Hepatocyte (in vitro differentiated cells): ENCODE results near the gene AP1AR. TPM values are rescaled to one million over a fixed set of nuclear protein-coding genes. Genes with fewer than 3 reads are reported as not detected.
"Not testable (repeated sequence)": the region's sequence is repeated elsewhere in the genome, so short reads cannot be mapped to it uniquely, and the experiment has no call there.

Experiments used
- DNase-seq: peaks from one replicate; pipeline ENCODE4 v3.0.0-alpha.2; 2016; ENCODE audit warnings: low spot score
- H2AFZ ChIP-seq: fragments of 200-600 bp; sonication (generic); 2 replicates; pipeline ENCODE4 v1.6.0; 2016; ENCODE audit warnings: antibody characterized with exemption, mild to moderate bottlenecking
- H3K27ac ChIP-seq: fragments of 200-600 bp; sonication (generic); 2 replicates; pipeline ENCODE4 v1.5.1; 2016; ENCODE audit warnings: mild to moderate bottlenecking
- H3K27me3 ChIP-seq: fragments of 200-600 bp; sonication (generic); 2 replicates; pipeline ENCODE4 v1.6.1; 2016
- H3K36me3 ChIP-seq: fragments of 200-600 bp; sonication (generic); replicated peaks from 2 replicates; pipeline ENCODE4 v1.5.1; 2016; ENCODE audit warnings: low read depth; ENCODE audit not compliant: insufficient read depth
- H3K4me1 ChIP-seq: fragments of 200-600 bp; sonication (generic); 2 replicates; pipeline ENCODE4 v1.5.1; 2016; ENCODE audit warnings: mild to moderate bottlenecking, moderate library complexity; ENCODE audit not compliant: insufficient read depth
- H3K4me2 ChIP-seq: fragments of 200-600 bp; sonication (generic); 2 replicates; pipeline ENCODE4 v1.6.0; 2016
- H3K4me3 ChIP-seq: fragments of 200-600 bp; sonication (generic); 2 replicates; pipeline ENCODE4 v1.5.1; 2016; ENCODE audit warnings: mild to moderate bottlenecking
- H3K79me2 ChIP-seq: fragments of 200-600 bp; sonication (generic); 2 replicates; pipeline ENCODE4 v1.6.0; 2017; ENCODE audit warnings: mild to moderate bottlenecking
- H3K9me2 ChIP-seq: fragments of 200-600 bp; sonication (generic); replicated peaks from 2 replicates; pipeline ENCODE4 v1.6.0; 2017; ENCODE audit warnings: mild to moderate bottlenecking; ENCODE audit not compliant: insufficient read depth
- H3K9me3 ChIP-seq: fragments of 200-600 bp; sonication (generic); 2 replicates; pipeline ENCODE4 v1.5.1; 2016; ENCODE audit warnings: low read depth, mild to moderate bottlenecking
- H4K20me1 ChIP-seq: fragments of 200-600 bp; sonication (generic); 2 replicates; pipeline ENCODE4 v1.6.0; 2016; ENCODE audit warnings: mild to moderate bottlenecking; ENCODE audit not compliant: insufficient read depth, poor library complexity, severe bottlenecking
- CTCF ChIP-seq: fragments of 200-600 bp; sonication (generic); IDR thresholded peaks from 2 replicates; pipeline ENCODE4 v1.5.1; 2016; ENCODE audit warnings: antibody characterized with exemption, mild to moderate bottlenecking; ENCODE audit not compliant: poor library complexity
- EZH2 ChIP-seq: fragments of 200-600 bp; sonication (generic); IDR thresholded peaks from 2 replicates; pipeline ENCODE4 v1.6.1; 2016; ENCODE audit warnings: antibody characterized with exemption, mild to moderate bottlenecking, borderline replicate concordance
- EZH2phosphoT487 ChIP-seq: fragments of 200-600 bp; sonication (generic); IDR thresholded peaks from one replicate; pipeline ENCODE4 v1.6.1; 2018; ENCODE audit warnings: antibody characterized with exemption, mild to moderate bottlenecking, low read depth, moderate library complexity; ENCODE audit not compliant: unreplicated experiment, severe bottlenecking
- WGBS: methylation state at CpG from one replicate; pipeline ENCODE4 v1.1.6; 2016; ENCODE audit warnings: low lambda C conversion rate; ENCODE audit errors: missing lambda C conversion rate; 5-methylcytosine and 5-hydroxymethylcytosine counted together
- polyA plus RNA-seq: library from polyadenylated mRNA; unstranded; fragments of >200 nt; fragmentation: Nextera tagmentation; extraction: Ambion mirVana; gene quantifications from 2 replicates; pipeline ENCODE4 v1.2.1, GENCODE V29; 2016
- total RNA-seq: library from RNA; depleted of rRNA; stranded (reverse); fragments of >200 nt; gene quantifications from 2 replicates; pipeline ENCODE4 v1.2.3, GENCODE V29; 2014

Gene AP1AR
- total and polyA plus RNA-seq, 2 experiments from 2014 or later: 22.6 to 48.1 TPM

- H2AFZ ChIP-seq: no peak overlapping the region
- H3K4me2 ChIP-seq: no peak overlapping the region
- H4K20me1 ChIP-seq: no peaks in the 10 kb centered on the region
- peaks cover 2% of the 10 kb centered on the region for H3K79me2 ChIP-seq
- WGBS: 75% methylated on average over 5 of the region's 5 CpGs
- no peaks in the 10 kb centered on the region for H3K27me3 ChIP-seq
- no peak for DNase-seq
- no peaks in the 10 kb centered on the region for H3K36me3 ChIP-seq
- H3K9me3 ChIP-seq: no peaks in the 10 kb centered on the region
- no peaks in the 10 kb centered on the region for H3K9me2 ChIP-seq
- no peak overlapping the region for H3K4me3 ChIP-seq
- peaks cover 3% of the 10 kb centered on the region for H3K4me1 ChIP-seq
- no peak for TF ChIP-seq CTCF
- no peak for TF ChIP-seq EZH2phosphoT487
- no peak for TF ChIP-seq EZH2
- H3K27ac ChIP-seq: no peak overlapping the region
Observed at GRCh38 chr4:112302320-112303274, 71.0 kb downstream of the AP1AR start.

GRCh38 chr4:112305477-112305876, 73.9 kb downstream of the AP1AR start:
- not testable (repeated sequence) for H4K20me1 ChIP-seq, H3K79me2 ChIP-seq, DNase-seq, H3K4me3 ChIP-seq, H3K4me1 ChIP-seq, H3K36me3 ChIP-seq, H3K27me3 ChIP-seq, H3K4me2 ChIP-seq, H3K9me2 ChIP-seq, H3K27ac ChIP-seq, H2AFZ ChIP-seq, H3K9me3 ChIP-seq
- WGBS: 100% methylated on average over 2 of the region's 3 CpGs

- DNase-seq, H3K27ac ChIP-seq, H3K9me2 ChIP-seq, H3K4me1 ChIP-seq, H3K9me3 ChIP-seq, H3K36me3 ChIP-seq, H2AFZ ChIP-seq, H3K4me3 ChIP-seq, H4K20me1 ChIP-seq, H3K27me3 ChIP-seq, H3K79me2 ChIP-seq: not testable (repeated sequence)
- 48% methylated on average over 12 of the region's 12 CpGs for WGBS
- H3K4me2 ChIP-seq: peak overlapping the region; percentile 62
Observed at GRCh38 chr4:112309263-112309791, 77.7 kb downstream of the AP1AR start.

- no peaks in the 10 kb centered on the region for H4K20me1 ChIP-seq
- no peak overlapping the region for H3K4me3 ChIP-seq
- WGBS: 82% methylated on average over 5 of the region's 5 CpGs
- no peaks in the 10 kb centered on the region for H3K36me3 ChIP-seq
- H3K4me2 ChIP-seq: no peak overlapping the region
- no peak overlapping the region for H2AFZ ChIP-seq
- no peaks in the 10 kb centered on the region for H3K4me1 ChIP-seq
- H3K9me2 ChIP-seq: no peaks in the 10 kb centered on the region
- no peak overlapping the region for H3K27ac ChIP-seq
- TF ChIP-seq EZH2phosphoT487 (no peak), CTCF (no peak), EZH2 (no peak)
- no peaks in the 10 kb centered on the region for H3K79me2 ChIP-seq
- no peak for DNase-seq
- H3K27me3 ChIP-seq: no peaks in the 10 kb centered on the region
- no peaks in the 10 kb centered on the region for H3K9me3 ChIP-seq
Observed at GRCh38 chr4:112311516-112311915, 79.9 kb downstream of the AP1AR start.
